ENCODE results near the gene ATXN1. TPM values are rescaled to one million over a fixed set of nuclear protein-coding genes. Genes with fewer than 3 reads are reported as not detected.

The ATXN1 gene
- total and polyA plus RNA-seq, 2 experiments from 2014 or later, result 14.2 to 20.1 TPM

- no peaks in the 10 kb centered on the region for H3K9me2 ChIP-seq (ENCODE audit: insufficient read depth)
- no peaks in the 10 kb centered on the region for H3K27me3 ChIP-seq (replicated peaks; ENCODE audit: insufficient read depth)
- no peak overlapping the region for H3K4me2 ChIP-seq (ENCODE audit: unreplicated experiment)
- no peak for DNase-seq
- H4K20me1 ChIP-seq (ENCODE audit: insufficient read depth), result no peaks in the 10 kb centered on the region
- no peaks in the 10 kb centered on the region for H3K4me1 ChIP-seq (ENCODE audit: insufficient read depth)
- no peaks in the 10 kb centered on the region for H3K79me2 ChIP-seq (ENCODE audit: insufficient read depth)
- 89 to 94% methylated on average over 5 of the region's 5 CpGs for WGBS, 2 experiments (ENCODE audit: low coverage in 1 of 2, low lambda C conversion rate in 2 of 2, missing lambda C conversion rate in 2 of 2)
- H3K4me3 ChIP-seq, result no peak overlapping the region
- no peaks in the 10 kb centered on the region for H3K36me3 ChIP-seq (ENCODE audit: low read depth)
- no peaks in the 10 kb centered on the region for H3F3A ChIP-seq (ENCODE audit: insufficient read depth)
- no peak overlapping the region for H3K9ac ChIP-seq
- TF ChIP-seq EZH2 (IDR thresholded peaks at IDR 0.05; ENCODE audit: insufficient read depth, poor library complexity, severe bottlenecking), result no peak
- TF ChIP-seq EZH2phosphoT487 (IDR thresholded peaks at IDR 0.05; ENCODE audit: insufficient read depth, low read depth), result no peak
- no peaks in the 10 kb centered on the region for H3K9me3 ChIP-seq (ENCODE audit: low read depth)
- no peak overlapping the region for H3K27ac ChIP-seq
- in situ Hi-C loops (cut with MboI), result no loop called here
- H2AFZ ChIP-seq, result no peak overlapping the region
Measured at GRCh38 chr6:16778521-16778920, 17.3 kb upstream of the ATXN1 start.

GRCh38 chr6:16777794-16778193 is 16.5 kb upstream of the ATXN1 start:
- WGBS, 2 experiments (ENCODE audit: low coverage in 1 of 2, low lambda C conversion rate in 2 of 2, missing lambda C conversion rate in 2 of 2), result 77 to 80% methylated on average over 5 of the region's 5 CpGs
- no peak overlapping the region for H3K27ac ChIP-seq
- DNase-seq, result no peak
- H3K9me3 ChIP-seq (ENCODE audit: low read depth), result no peaks in the 10 kb centered on the region
- no peak overlapping the region for H3K9ac ChIP-seq
- no peaks in the 10 kb centered on the region for H3K27me3 ChIP-seq (replicated peaks; ENCODE audit: insufficient read depth)
- no peak overlapping the region for H3K4me2 ChIP-seq (ENCODE audit: unreplicated experiment)
- H3K9me2 ChIP-seq (ENCODE audit: insufficient read depth), result no peaks in the 10 kb centered on the region
- no peaks in the 10 kb centered on the region for H3F3A ChIP-seq (ENCODE audit: insufficient read depth)
- H2AFZ ChIP-seq, result no peak overlapping the region
- no peak overlapping the region for H3K4me3 ChIP-seq
- H3K4me1 ChIP-seq (ENCODE audit: insufficient read depth), result no peaks in the 10 kb centered on the region
- TF ChIP-seq EZH2 (IDR thresholded peaks at IDR 0.05; ENCODE audit: insufficient read depth, poor library complexity, severe bottlenecking) (no peak), EZH2phosphoT487 (IDR thresholded peaks at IDR 0.05; ENCODE audit: insufficient read depth, low read depth) (no peak)
- no peaks in the 10 kb centered on the region for H3K36me3 ChIP-seq (ENCODE audit: low read depth)
- H3K79me2 ChIP-seq (ENCODE audit: insufficient read depth), result no peaks in the 10 kb centered on the region
- in situ Hi-C loops (cut with MboI), result no loop called here
- no peaks in the 10 kb centered on the region for H4K20me1 ChIP-seq (ENCODE audit: insufficient read depth)

- Histone ChIP-seq H4K20me1 (ENCODE audit: insufficient read depth) (no peaks in the 10 kb centered on the region), H2AFZ (0 out of 2 replicates have a peak overlapping the region, but pooled peaks have one; percentile 28), H3K4me3 (no peak overlapping the region), H3K9me2 (ENCODE audit: insufficient read depth) (no peaks in the 10 kb centered on the region), H3K4me2 (ENCODE audit: unreplicated experiment) (no peak overlapping the region), H3K27me3 (replicated peaks; ENCODE audit: insufficient read depth) (no peaks in the 10 kb centered on the region), H3K9me3 (ENCODE audit: low read depth) (no peaks in the 10 kb centered on the region), H3K4me1 (ENCODE audit: insufficient read depth) (no peaks in the 10 kb centered on the region), H3F3A (ENCODE audit: insufficient read depth) (0 out of 2 replicates have a peak, but pooled peaks cover 2% of the 10 kb centered on the region), H3K79me2 (ENCODE audit: insufficient read depth) (no peaks in the 10 kb centered on the region), H3K36me3 (ENCODE audit: low read depth) (no peaks in the 10 kb centered on the region), H3K27ac (no peak overlapping the region), H3K9ac (no peak overlapping the region)
- no peak for TF ChIP-seq EZH2phosphoT487 (IDR thresholded peaks at IDR 0.05; ENCODE audit: insufficient read depth, low read depth)
- no peak for TF ChIP-seq EZH2 (IDR thresholded peaks at IDR 0.05; ENCODE audit: insufficient read depth, poor library complexity, severe bottlenecking)
- 73 to 77% methylated on average over 4 of the region's 4 CpGs for WGBS, 2 experiments (ENCODE audit: low coverage in 1 of 2, low lambda C conversion rate in 2 of 2, missing lambda C conversion rate in 2 of 2)
- in situ Hi-C loops (cut with MboI), result no loop called here
- DNase-seq, result no peak
Measured at GRCh38 chr6:16776394-16777017, 15.2 kb upstream of the ATXN1 start.

- H3K9me3 ChIP-seq (ENCODE audit: low read depth), result no peaks in the 10 kb centered on the region
- H3K36me3 ChIP-seq (ENCODE audit: low read depth), result no peaks in the 10 kb centered on the region
- H3F3A ChIP-seq (ENCODE audit: insufficient read depth), result peaks cover 21% of the 10 kb centered on the region
- no peak overlapping the region for H3K9ac ChIP-seq
- no peaks in the 10 kb centered on the region for H3K9me2 ChIP-seq (ENCODE audit: insufficient read depth)
- H2AFZ ChIP-seq, result no peak overlapping the region
- H3K27ac ChIP-seq, result no peak overlapping the region
- no peaks in the 10 kb centered on the region for H3K79me2 ChIP-seq (ENCODE audit: insufficient read depth)
- no peak for DNase-seq
- in situ Hi-C loops (cut with MboI), result no loop called here
- 83 to 88% methylated on average over 1 of the region's 1 CpG for WGBS, 2 experiments (ENCODE audit: low coverage in 1 of 2, low lambda C conversion rate in 2 of 2, missing lambda C conversion rate in 2 of 2)
- peaks cover 17% of the 10 kb centered on the region for H3K4me1 ChIP-seq (ENCODE audit: insufficient read depth)
- no peak overlapping the region for H3K4me2 ChIP-seq (ENCODE audit: unreplicated experiment)
- TF ChIP-seq EZH2phosphoT487 (IDR thresholded peaks at IDR 0.05; ENCODE audit: insufficient read depth, low read depth) (no peak), EZH2 (IDR thresholded peaks at IDR 0.05; ENCODE audit: insufficient read depth, poor library complexity, severe bottlenecking) (no peak)
- no peak overlapping the region for H3K4me3 ChIP-seq
- no peaks in the 10 kb centered on the region for H4K20me1 ChIP-seq (ENCODE audit: insufficient read depth)
- H3K27me3 ChIP-seq (replicated peaks; ENCODE audit: insufficient read depth), result no peaks in the 10 kb centered on the region
Measured at GRCh38 chr6:16774437-16774836, 13.2 kb upstream of the ATXN1 start.

Measured in GM23248 (cell line).